H1 (cell line): ENCODE data around the gene PRODH. TPM values are rescaled to one million over a fixed set of nuclear protein-coding genes. Genes with fewer than 3 reads are reported as not detected.
A peak's percentile ranks its signal among the peaks of the same experiment; 100 is the strongest.

Source experiments
- CTCF ChIA-PET: fragments of 300-600 bp; sonication (Branson Sonifier 250); formaldehyde crosslinking; loops from one replicate; lab custom pipeline; 2021; ENCODE audit not compliant: partially characterized antibody; lab: Charles Lee
- POLR2A ChIA-PET: fragments of 300-600 bp; sonication (Branson Sonifier 250); formaldehyde crosslinking; loops from one replicate; lab custom pipeline; 2021; ENCODE audit warnings: inconsistent platforms; ENCODE audit not compliant: partially characterized antibody; lab: Charles Lee
- DNase-seq, 2 experiments: peaks; one replicate each; pipeline versions ENCODE4 v3.0.0 to v3.0.0-alpha.2; 2010 to 2022; ENCODE audit warnings: low spot score in 2 of 2, low read depth in 1 of 2, mixed read lengths in 1 of 2
- FAIRE-seq: peaks from 2 replicates; lab custom pipeline; 2011; peaks lifted over from hg19 to GRCh38; lab: Jason Lieb, UNC
- H2AFZ ChIP-seq: 2 replicates; pipeline ENCODE4 v1.8.1; 2012; ENCODE audit warnings: low read length, inconsistent platforms
- H2AK5ac ChIP-seq: 2 replicates; pipeline ENCODE4 v1.6.1; 2013; ENCODE audit warnings: low read depth, low read length
- H2BK120ac ChIP-seq: replicated peaks from 2 replicates; pipeline ENCODE3; 2013; ENCODE audit warnings: low read depth, low read length, inconsistent platforms
- H2BK12ac ChIP-seq: 2 replicates; pipeline ENCODE4 v1.6.1; 2013; ENCODE audit warnings: low read depth, low read length
- H2BK15ac ChIP-seq: 2 replicates; pipeline ENCODE4 v1.6.1; 2013; ENCODE audit warnings: low read length
- H2BK20ac ChIP-seq: 2 replicates; pipeline ENCODE4 v1.6.1; 2013; ENCODE audit warnings: low read length
- H2BK5ac ChIP-seq: 2 replicates; pipeline ENCODE4 v1.6.1; 2013; ENCODE audit warnings: low read depth, low read length
- H3K14ac ChIP-seq: 2 replicates; pipeline ENCODE4 v1.6.1; 2013; ENCODE audit warnings: inconsistent platforms; ENCODE audit not compliant: insufficient read length
- H3K18ac ChIP-seq: 2 replicates; pipeline ENCODE4 v1.6.1; 2013; ENCODE audit warnings: low read length; ENCODE audit errors: extremely low read depth
- H3K23ac ChIP-seq: 2 replicates; pipeline ENCODE4 v1.6.1; 2013; ENCODE audit warnings: inconsistent platforms; ENCODE audit not compliant: insufficient read length
- H3K23me2 ChIP-seq: 2 replicates; pipeline ENCODE4 v1.6.1; 2013; ENCODE audit warnings: low read depth, low read length
- H3K27ac ChIP-seq: 2 replicates; pipeline ENCODE4 v1.6.1; 2011; ENCODE audit warnings: low read depth, low read length, inconsistent platforms
- H3K27me3 ChIP-seq, 4 experiments: replicated peaks in 1 of 4; 1 replicate in 1 of 4; 2 replicates in 3 of 4; pipeline versions ENCODE4 v1.6.1 to v1.8.1; 2011 to 2013; ENCODE audit warnings: low read length in 3 of 4, mild to moderate bottlenecking in 3 of 4, inconsistent platforms in 2 of 4, mixed read lengths in 2 of 4, moderate library complexity in 1 of 4; ENCODE audit not compliant: control insufficient read depth in 3 of 4, insufficient read depth in 3 of 4; ENCODE audit errors: extremely low read depth in 1 of 4
- H3K36me3 ChIP-seq, 4 experiments: 2 replicates each; pipeline versions ENCODE4 v1.6.1 to v1.8.1; 2011 to 2013; ENCODE audit warnings: mild to moderate bottlenecking in 4 of 4, low read length in 3 of 4, moderate library complexity in 2 of 4, control low read depth in 1 of 4, inconsistent platforms in 1 of 4; ENCODE audit not compliant: insufficient read depth in 4 of 4, control insufficient read depth in 2 of 4
- H3K4ac ChIP-seq: replicated peaks from 2 replicates; pipeline ENCODE3; 2013; ENCODE audit warnings: low read length, low read depth, mixed read lengths, inconsistent platforms; ENCODE audit not compliant: insufficient read length
- H3K4me1 ChIP-seq, 4 experiments: replicated peaks in 1 of 4; 1 replicate in 1 of 4; 2 replicates in 3 of 4; pipeline versions ENCODE4 v1.6.1 to v1.8.1; 2011 to 2013; ENCODE audit warnings: low read length in 3 of 4, inconsistent platforms in 2 of 4, mixed read lengths in 1 of 4; ENCODE audit not compliant: insufficient read depth in 4 of 4, control insufficient read depth in 3 of 4
- H3K4me2 ChIP-seq, 2 experiments: 2 replicates each; pipeline versions ENCODE4 v1.6.1 to v1.8.1; 2011 to 2013; ENCODE audit warnings: low read depth in 2 of 2, low read length in 2 of 2, control low read depth in 1 of 2, inconsistent platforms in 1 of 2, mild to moderate bottlenecking in 1 of 2; ENCODE audit not compliant: insufficient read depth in 1 of 2
- H3K4me3 ChIP-seq, 4 experiments: fragments of 200-600, 300-600 bp in 1 of 4; sonication (generic), shearing (Covaris generic), sonication (Bioruptor Twin) in 1 of 4; 2 replicates each; pipeline versions ENCODE4 v1.5.1 to v1.8.1; 2011 to 2016; ENCODE audit warnings: low read length in 4 of 4, low read depth in 3 of 4, control low read depth in 2 of 4, inconsistent platforms in 2 of 4, mild to moderate bottlenecking in 2 of 4, mixed read lengths in 1 of 4, moderate library complexity in 1 of 4; ENCODE audit not compliant: insufficient read depth in 2 of 4; ENCODE audit errors: extremely low read depth in 1 of 4
- H3K56ac ChIP-seq: replicated peaks from 2 replicates; pipeline ENCODE3; 2013; ENCODE audit warnings: low read depth, mild to moderate bottlenecking, mixed read lengths, low read length, inconsistent platforms; ENCODE audit not compliant: insufficient read length
- H3K79me1 ChIP-seq: 2 replicates; pipeline ENCODE4 v1.6.1; 2013; ENCODE audit warnings: low read depth, low read length, control low read depth
- H3K79me2 ChIP-seq, 2 experiments: 2 replicates each; pipeline versions ENCODE4 v1.6.1 to v1.8.1; 2012 to 2013; ENCODE audit warnings: low read length in 2 of 2, mild to moderate bottlenecking in 2 of 2, inconsistent platforms in 1 of 2; ENCODE audit not compliant: insufficient read depth in 2 of 2, control insufficient read depth in 1 of 2
- H3K9ac ChIP-seq, 4 experiments: replicated peaks in 1 of 4; 1 replicate in 1 of 4; 2 replicates in 3 of 4; pipeline versions ENCODE4 v1.6.1 to v1.8.1; 2011 to 2013; ENCODE audit warnings: low read depth in 3 of 4, low read length in 3 of 4, control low read depth in 2 of 4, mild to moderate bottlenecking in 2 of 4, moderate library complexity in 2 of 4, inconsistent platforms in 1 of 4; ENCODE audit errors: extremely low read depth in 1 of 4
- H3K9me3 ChIP-seq, 2 experiments: 2 replicates each; pipeline versions ENCODE4 v1.6.1 to v1.8.1; 2012 to 2013; ENCODE audit warnings: mild to moderate bottlenecking in 2 of 2, moderate library complexity in 2 of 2, control low read depth in 1 of 2, inconsistent platforms in 1 of 2, low read depth in 1 of 2, low read length in 1 of 2, mixed read lengths in 1 of 2; ENCODE audit not compliant: insufficient read depth in 2 of 2
- H4K20me1 ChIP-seq, 2 experiments: replicated peaks in 1 of 2; 2 replicates each; pipeline versions ENCODE3 to v1.8.1; 2011 to 2013; ENCODE audit warnings: inconsistent platforms in 2 of 2, low read length in 2 of 2, mild to moderate bottlenecking in 1 of 2; ENCODE audit not compliant: insufficient read depth in 2 of 2, control insufficient read depth in 1 of 2
- H4K5ac ChIP-seq: 2 replicates; pipeline ENCODE4 v1.6.1; 2013; ENCODE audit warnings: low read length, low read depth, mixed read lengths, inconsistent platforms; ENCODE audit not compliant: insufficient read length
- H4K8ac ChIP-seq: 2 replicates; pipeline ENCODE4 v1.8.0; 2013; ENCODE audit warnings: mild to moderate bottlenecking, moderate library complexity, low read length, inconsistent platforms; ENCODE audit not compliant: insufficient read depth; ENCODE audit errors: extremely low read depth
- H4K91ac ChIP-seq: replicated peaks from 2 replicates; pipeline ENCODE3; 2013; ENCODE audit warnings: low read length, mixed read lengths, inconsistent platforms; ENCODE audit not compliant: insufficient read length
- BRCA1 ChIP-seq: IDR thresholded peaks from 2 replicates; pipeline ENCODE4 v1.6.1; 2012; ENCODE audit warnings: low read depth, low read length, improper control_type of control experiment
- POLR2A ChIP-seq, 2 experiments: IDR thresholded peaks; 1 replicate in 1 of 2; 2 replicates in 1 of 2; pipeline ENCODE4 v1.6.1; 2011; ENCODE audit warnings: low read depth in 2 of 2, low read length in 2 of 2, mild to moderate bottlenecking in 2 of 2; ENCODE audit errors: control extremely low read depth in 1 of 2
- RBBP5 ChIP-seq: IDR thresholded peaks from 2 replicates; pipeline ENCODE4 v1.7.1; 2012; ENCODE audit warnings: low read depth, mild to moderate bottlenecking, inconsistent platforms, low read length, moderate library complexity, borderline replicate concordance
- SIN3A ChIP-seq, 2 experiments: IDR thresholded peaks in 1 of 2; conservative IDR thresholded peaks in 1 of 2; 2 replicates each; pipeline ENCODE4 v1.6.1; 2011 to 2012; ENCODE audit warnings: low read length in 2 of 2, improper control_type of control experiment in 1 of 2, low read depth in 1 of 2, mild to moderate bottlenecking in 1 of 2
- SP2 ChIP-seq: IDR thresholded peaks from 2 replicates; pipeline ENCODE4 v1.6.1; 2012; ENCODE audit warnings: mild to moderate bottlenecking, low read length, inconsistent platforms
- SP4 ChIP-seq: IDR thresholded peaks from 2 replicates; pipeline ENCODE4 v1.6.1; 2012; ENCODE audit warnings: low read length, inconsistent platforms
- TAF1 ChIP-seq: IDR thresholded peaks from 2 replicates; pipeline ENCODE4 v1.6.1; 2011; ENCODE audit warnings: mild to moderate bottlenecking, low read depth, low read length
- WGBS, 2 experiments: shearing (Covaris generic) in 1 of 2; methylation state at CpG; one replicate each; pipeline versions ENCODE4 v1.1.6 to v1.1.7; 2013 to 2015; ENCODE audit warnings: low lambda C conversion rate in 2 of 2, mixed read lengths in 2 of 2, inconsistent platforms in 1 of 2, low coverage in 1 of 2, missing lambda C conversion rate in 1 of 2; ENCODE audit not compliant: insufficient replicate concordance in 2 of 2, insufficient coverage in 1 of 2, insufficient read length in 1 of 2; ENCODE audit errors: extremely low coverage in 1 of 2, missing lambda C conversion rate in 1 of 2; 5-methylcytosine and 5-hydroxymethylcytosine counted together
- polyA plus RNA-seq, 7 experiments: library from polyadenylated mRNA; depleted of rRNA in 3 of 7; stranded (reverse) in 5 of 7; unstranded in 2 of 7; fragments of >200 nt in 5 of 7; fragments of 200-250 nt in 2 of 7; gene quantifications; 1 replicate in 5 of 7; 2 replicates in 1 of 7; 4 replicates in 1 of 7; pipeline versions ENCODE4 v1.2.1 to v1.2.3, GENCODE V29; 2011 to 2013; ENCODE audit warnings: missing spikeins in 2 of 7, mixed read lengths in 2 of 7
- total RNA-seq: library from RNA; stranded (reverse); fragmentation: NEBNext Ultra II Directional; extraction: Animal tissue kit (Norgen Biotek cat#: 25700); gene quantifications from 2 replicates; pipeline ENCODE4 v1.2.1, GENCODE V29; 2021

PRODH gene
- total and polyA plus RNA-seq, 2 of the 8 experiments (the other 6 are each of a cell fraction or from before 2014, with no cell fraction given): 27.6 to 45.6 TPM

- Histone ChIP-seq H3K79me1 (no peaks in the 10 kb centered on the region), H3K56ac (no peak overlapping the region), H3K9me3 (no peaks in the 10 kb centered on the region), H4K20me1 (no peaks in the 10 kb centered on the region), H3K27me3 (no peaks in the 10 kb centered on the region), H3K36me3 (no peaks in the 10 kb centered on the region), H3K4me1 (peaks cover 0 to 8% (median 5%) of the 10 kb centered on the region in 4 experiments; a peak in 5 of 7 replicates), H3K27ac (no peak overlapping the region), H2BK120ac (no peak overlapping the region), H3K4me2 (no peak overlapping the region), H3K14ac (no peak overlapping the region), H3K18ac (no peak overlapping the region; the same call in 1 of the 2 replicates), H4K8ac (peak overlapping the region; percentile 35; the same call in 1 of the 2 replicates), H3K9ac (no peak overlapping the region), H2BK5ac (no peak overlapping the region), H2BK12ac (no peak overlapping the region), H2BK15ac (0 out of 2 replicates have a peak overlapping the region, but pooled peaks have one; percentile 46), H3K79me2 (no peaks in the 10 kb centered on the region), H4K5ac (no peak overlapping the region), H2AFZ (no peak overlapping the region), H2BK20ac (no peak overlapping the region), H3K4me3 (no peak overlapping the region), H4K91ac (no peak overlapping the region), H3K4ac (no peak overlapping the region), H2AK5ac (no peak overlapping the region), H3K23ac (no peak overlapping the region), H3K23me2 (peaks cover 2% of the 10 kb centered on the region; the same call in 1 of the 2 replicates)
- ChIA-PET CTCF (interaction anchor here (0.9 to 1.6 kb wide), 3 partner anchors 18 to 57 kb away, joined by 3 read pairs; no protein-coding TSS in a partner anchor), POLR2A (interaction anchor here (0.5 to 1.2 kb wide), 3 partner anchors 41 to 361 kb away, joined by 3 to 5 read pairs (median 3); no protein-coding TSS in a partner anchor)
- no peak for FAIRE-seq
- 91% methylated on average over 12 of the region's 14 CpGs; no CpG with 5 or more reads in 1 of the 2 experiments for WGBS, 2 experiments
- no peak for DNase-seq
- TF ChIP-seq POLR2A (IDR thresholded peaks at IDR 0.05; ENCODE audit: control extremely low read depth in 1 of 2, low read depth in 2 of 2, low read length in 2 of 2): no peak
- no peak for TF ChIP-seq SIN3A (conservative IDR thresholded peaks at IDR 0.05 in 1 of 2, IDR thresholded peaks at IDR 0.05 in 1 of 2; ENCODE audit: low read depth in 1 of 2, low read length in 2 of 2)
- TF ChIP-seq SP4: no peak
- no peak for TF ChIP-seq SP2
- TF ChIP-seq RBBP5: no peak
- no peak for TF ChIP-seq TAF1
- no peak for TF ChIP-seq BRCA1
Observed at GRCh38 chr22:18965526-18966421, 29.7 kb upstream of the PRODH start.
